Gastroesophageal sphincter (tissue), 4 donors: ENCODE data around the gene CYBC1. TPM values are rescaled to one million over a fixed set of nuclear protein-coding genes. Genes with fewer than 3 reads are reported as not detected.

Source experiments
- ATAC-seq: fragments of 150-250 bp; one replicate; pipeline ENCODE4 v1.9.1; 2016; ENCODE audit warnings: mild to moderate bottlenecking, moderate library complexity
- H3K27ac ChIP-seq, 4 donors: fragments of 200-600 bp; sonication (generic) in 3 of 4; 1 replicate in 3 of 4; 2 replicates in 1 of 4; pipeline ENCODE4 v1.5.1; 2016 to 2019
- H3K27me3 ChIP-seq: fragments of 200-600 bp; sonication (generic); one replicate; pipeline ENCODE4 v1.5.1; 2019
- H3K36me3 ChIP-seq, 2 donors: fragments of 200-600 bp; sonication (generic); one replicate each; pipeline ENCODE4 v1.5.1; 2019; ENCODE audit warnings: control low read depth in 1 of 2
- H3K4me1 ChIP-seq, 3 donors: fragments of 200-600 bp; sonication (generic); 1 replicate in 2 of 3; 2 replicates in 1 of 3; pipeline ENCODE4 v1.5.1; 2016 to 2019; ENCODE audit warnings: control low read depth in 2 of 3
- H3K4me3 ChIP-seq, 2 donors: fragments of 200-600 bp; sonication (generic); one replicate each; pipeline ENCODE4 v1.5.1; 2019; ENCODE audit warnings: mild to moderate bottlenecking in 1 of 2, moderate library complexity in 1 of 2
- H3K9me3 ChIP-seq, 3 donors: fragments of 200-600 bp; sonication (generic); one replicate each; pipeline ENCODE4 v1.5.1; 2017 to 2019; ENCODE audit warnings: control low read depth in 2 of 3
- EP300 ChIP-seq: sonication (generic); formaldehyde crosslinking; IDR thresholded peaks from one replicate; pipeline ENCODE4 v1.6.1; 2017; ENCODE audit warnings: antibody characterized with exemption, mild to moderate bottlenecking
- POLR2A ChIP-seq, 2 donors: fragments of 450-650 bp; IDR thresholded peaks; one replicate each; pipeline ENCODE4 v1.6.1; 2017; ENCODE audit warnings: antibody characterized with exemption in 2 of 2, mild to moderate bottlenecking in 2 of 2, moderate library complexity in 1 of 2
- POLR2AphosphoS5 ChIP-seq: sonication (generic); formaldehyde crosslinking; IDR thresholded peaks from one replicate; pipeline ENCODE4 v1.6.1; 2017; ENCODE audit warnings: antibody characterized with exemption
- WGBS, 2 donors: methylation state at CpG; one replicate each; pipeline ENCODE4 v1.1.5; 2018; ENCODE audit warnings: low coverage in 1 of 2; 5-methylcytosine and 5-hydroxymethylcytosine counted together
- total RNA-seq, 4 donors: library from RNA; depleted of rRNA; stranded (reverse); fragments of >200 nt; gene quantifications; one replicate each; pipeline ENCODE4 v1.1.0, GENCODE V29; 2016
- TF ChIP-seq, protein P1 (sequence below), 4 experiments: fragments of 200-600 bp in 2 of 4; fragments of 450-650 bp in 2 of 4; sonication (generic) in 1 of 4; IDR thresholded peaks; one replicate each; pipeline ENCODE4 v1.5.1; 2017 to 2019; ENCODE audit warnings: antibody characterized with exemption in 4 of 4, mild to moderate bottlenecking in 2 of 4, moderate library complexity in 2 of 4

CYBC1 gene
- total RNA-seq, 4 donors from 2014 or later, result 53.8 to 78.5 (median 59.4) TPM

DNA sequence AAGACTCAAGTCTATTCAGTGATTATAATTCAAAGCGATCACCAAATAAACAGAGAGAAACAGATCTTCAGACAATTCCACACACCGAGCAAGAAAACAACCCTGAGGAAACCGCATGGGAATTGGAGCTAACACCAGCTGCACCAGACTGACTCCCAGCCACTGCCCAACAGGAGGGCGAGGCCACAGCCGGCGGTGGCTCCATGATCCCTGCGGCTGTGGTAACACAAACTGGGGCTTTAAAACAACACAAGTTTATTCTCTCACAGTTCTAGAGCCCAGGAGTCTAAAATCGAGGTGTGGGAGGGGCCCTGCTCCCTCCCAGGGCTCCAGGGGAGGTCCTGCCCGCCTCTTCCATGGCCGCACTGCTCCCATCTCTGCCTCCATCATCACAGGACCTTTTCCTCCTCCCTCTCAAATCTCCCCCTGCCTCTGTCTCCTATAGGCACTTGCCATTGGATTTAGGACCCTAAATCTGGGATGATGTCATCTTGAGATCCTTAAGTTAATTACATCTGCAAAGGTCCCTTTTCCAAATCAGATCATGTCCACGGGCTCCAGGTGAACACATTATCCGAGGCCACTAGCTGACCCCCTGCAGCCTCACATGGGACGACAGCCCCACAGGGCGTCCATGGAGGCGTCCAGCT lies 42.1 kb downstream of the CYBC1 start:
- H3K36me3 ChIP-seq, result peaks cover 0 to 85% of the 10 kb centered on the region in 2 donors
- no peak overlapping the region for H3K4me3 ChIP-seq

DNA sequence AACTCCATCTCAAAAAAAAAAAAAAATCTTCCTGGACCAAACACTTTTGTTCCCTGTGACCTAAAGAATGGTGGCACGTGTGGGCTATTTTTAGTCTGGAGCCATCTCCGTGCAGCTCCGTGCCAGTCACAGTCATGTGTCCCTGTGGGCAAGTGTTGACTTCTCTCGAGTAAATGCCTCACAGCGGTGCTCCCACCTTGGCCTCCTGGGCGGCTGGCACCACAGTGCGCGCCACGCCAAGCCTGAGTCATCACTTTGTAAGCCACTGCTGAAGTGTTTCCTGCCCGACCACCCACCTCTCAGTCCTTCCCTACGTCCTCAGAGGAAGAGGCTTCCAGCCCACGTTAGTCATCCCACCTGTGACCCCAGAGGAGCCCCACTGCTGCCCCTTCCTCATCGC lies 43.3 kb downstream of the CYBC1 start:
- Histone ChIP-seq H3K27me3 (no peaks in the 10 kb centered on the region), H3K27ac (no peak overlapping the region), H3K9me3 (no peaks in the 10 kb centered on the region), H3K4me3 (no peak overlapping the region), H3K36me3 (peaks cover 0 to 87% of the 10 kb centered on the region in 2 donors), H3K4me1 (no peaks in the 10 kb centered on the region)
- ATAC-seq, result no peak
- 84% methylated on average over 10 of the region's 13 CpGs; no CpG with 5 or more reads in 1 of the 2 donors for WGBS, 2 donors
- TF ChIP-seq POLR2AphosphoS5, result no peak
- TF ChIP-seq POLR2A (IDR thresholded peaks at IDR 0.05), result no peak
- no peak for TF ChIP-seq EP300
- TF ChIP-seq, protein P1, sequence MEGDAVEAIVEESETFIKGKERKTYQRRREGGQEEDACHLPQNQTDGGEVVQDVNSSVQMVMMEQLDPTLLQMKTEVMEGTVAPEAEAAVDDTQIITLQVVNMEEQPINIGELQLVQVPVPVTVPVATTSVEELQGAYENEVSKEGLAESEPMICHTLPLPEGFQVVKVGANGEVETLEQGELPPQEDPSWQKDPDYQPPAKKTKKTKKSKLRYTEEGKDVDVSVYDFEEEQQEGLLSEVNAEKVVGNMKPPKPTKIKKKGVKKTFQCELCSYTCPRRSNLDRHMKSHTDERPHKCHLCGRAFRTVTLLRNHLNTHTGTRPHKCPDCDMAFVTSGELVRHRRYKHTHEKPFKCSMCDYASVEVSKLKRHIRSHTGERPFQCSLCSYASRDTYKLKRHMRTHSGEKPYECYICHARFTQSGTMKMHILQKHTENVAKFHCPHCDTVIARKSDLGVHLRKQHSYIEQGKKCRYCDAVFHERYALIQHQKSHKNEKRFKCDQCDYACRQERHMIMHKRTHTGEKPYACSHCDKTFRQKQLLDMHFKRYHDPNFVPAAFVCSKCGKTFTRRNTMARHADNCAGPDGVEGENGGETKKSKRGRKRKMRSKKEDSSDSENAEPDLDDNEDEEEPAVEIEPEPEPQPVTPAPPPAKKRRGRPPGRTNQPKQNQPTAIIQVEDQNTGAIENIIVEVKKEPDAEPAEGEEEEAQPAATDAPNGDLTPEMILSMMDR (IDR thresholded peaks at IDR 0.05), result no peak

More for the DNA sequence above, 42.1 kb downstream of the CYBC1 start:
- Histone ChIP-seq H3K4me1 (no peaks in the 10 kb centered on the region), H3K9me3 (no peaks in the 10 kb centered on the region), H3K27me3 (no peaks in the 10 kb centered on the region), H3K27ac (no peak overlapping the region)
- ATAC-seq, result no peak
- 85 to 87% methylated on average over 6 to 13 of the region's 15 CpGs for WGBS, 2 donors
- TF ChIP-seq EP300 (no peak), POLR2AphosphoS5 (no peak), POLR2A (IDR thresholded peaks at IDR 0.05) (no peak)
- TF ChIP-seq, protein P1 (IDR thresholded peaks at IDR 0.05), result no peak

DNA sequence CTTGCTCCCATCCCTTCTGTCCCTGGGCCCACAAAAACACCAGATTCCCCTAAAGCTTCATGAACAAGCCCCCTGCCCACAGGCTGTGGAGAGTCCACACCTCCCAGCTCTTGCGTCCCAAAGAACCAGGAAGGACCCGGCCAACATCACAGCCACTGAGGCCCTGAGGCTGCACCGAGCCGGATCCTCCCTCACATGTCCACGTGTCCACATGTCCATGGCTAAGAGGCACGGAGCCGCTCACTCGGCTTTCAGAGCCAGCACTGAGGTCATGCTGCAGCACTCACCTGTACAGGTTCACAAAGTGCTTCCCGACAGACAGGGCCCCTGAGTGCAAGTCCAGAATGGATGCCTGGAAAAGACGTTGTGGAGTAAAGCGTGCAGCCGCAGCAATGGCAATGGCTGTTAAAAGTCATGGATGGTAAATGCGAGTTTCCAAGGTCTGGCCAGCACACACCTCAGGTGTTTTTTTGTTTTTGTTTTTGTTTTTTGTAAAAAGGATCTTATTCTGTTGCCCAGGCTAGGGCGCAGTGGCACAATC lies 44.4 kb downstream of the CYBC1 start:
- Histone ChIP-seq H3K4me3 (no peak overlapping the region), H3K27ac (no peak overlapping the region), H3K4me1 (no peaks in the 10 kb centered on the region), H3K27me3 (no peaks in the 10 kb centered on the region), H3K36me3 (peaks cover 0 to 94% of the 10 kb centered on the region in 2 donors), H3K9me3 (no peaks in the 10 kb centered on the region)
- WGBS, 2 donors, result 94 to 98% methylated on average over 6 to 10 of the region's 14 CpGs
- no peak for TF ChIP-seq POLR2A (IDR thresholded peaks at IDR 0.05)
- TF ChIP-seq EP300, result no peak
- TF ChIP-seq POLR2AphosphoS5, result no peak
- TF ChIP-seq, protein P1 (IDR thresholded peaks at IDR 0.05), result no peak
- no peak for ATAC-seq

DNA sequence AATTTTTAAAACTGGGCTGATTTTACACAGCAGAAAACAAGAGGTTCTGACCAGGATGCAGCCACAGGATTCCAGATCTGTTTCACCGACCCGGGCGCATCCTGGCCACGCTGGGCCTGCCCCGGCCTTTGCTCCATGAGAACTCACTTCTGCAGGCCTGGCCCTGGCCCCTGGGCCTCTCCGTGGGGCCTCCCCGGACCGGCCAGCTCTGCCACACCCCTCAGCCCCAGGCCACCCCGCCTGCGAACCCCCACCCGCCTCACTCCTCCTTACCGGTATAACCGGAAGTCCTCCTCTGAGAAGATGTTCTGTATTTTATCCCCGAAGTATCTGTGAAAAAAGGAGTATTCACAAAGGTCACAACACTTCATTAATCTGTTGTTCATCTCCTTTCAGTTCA lies 45.5 kb downstream of the CYBC1 start:
- H3K4me3 ChIP-seq, result no peak overlapping the region
- H3K27ac ChIP-seq, result no peak overlapping the region
- 100% methylated on average over 1 of the region's 14 CpGs; no CpG with 5 or more reads in 1 of the 2 donors for WGBS, 2 donors
- H3K27me3 ChIP-seq, result no peaks in the 10 kb centered on the region
- H3K9me3 ChIP-seq, result no peaks in the 10 kb centered on the region
- H3K4me1 ChIP-seq, result peaks cover 0 to 3% (median 0%) of the 10 kb centered on the region in 3 donors
- no peak for ATAC-seq
- TF ChIP-seq EP300 (no peak), POLR2A (IDR thresholded peaks at IDR 0.05) (no peak), POLR2AphosphoS5 (no peak)
- TF ChIP-seq, protein P1 (IDR thresholded peaks at IDR 0.05), result no peak
- H3K36me3 ChIP-seq, result peaks cover 0 to 93% of the 10 kb centered on the region in 2 donors
